ENCODE measurements around the gene CNOT10.

DNA sequence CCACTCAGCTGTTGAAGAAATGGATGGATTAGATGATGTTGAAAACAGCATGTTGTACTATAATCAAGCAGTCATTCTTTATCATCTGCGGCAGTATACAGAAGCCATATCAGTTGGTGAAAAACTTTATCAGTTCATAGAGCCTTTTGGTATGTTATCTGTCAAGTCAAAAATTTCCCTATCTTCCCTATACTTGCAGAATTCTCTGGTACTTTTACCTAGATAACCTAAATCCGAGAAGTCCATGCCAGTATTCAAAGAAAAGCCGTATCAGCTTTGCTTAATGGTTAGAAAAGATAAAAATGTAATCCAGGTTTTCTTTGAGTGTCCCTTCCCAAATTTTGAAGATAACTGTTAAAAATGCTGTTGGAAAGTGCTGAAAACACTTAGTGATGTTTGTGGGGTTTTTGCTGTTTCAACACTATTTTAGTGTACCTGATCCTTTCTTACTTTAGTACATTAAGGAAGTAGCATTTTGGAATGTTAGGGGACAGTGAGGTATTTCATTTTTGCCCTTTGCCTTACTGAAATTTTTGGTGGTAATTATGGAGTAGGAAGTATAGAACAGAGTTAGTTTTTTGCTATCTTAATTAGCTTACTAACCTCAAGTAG, 23.8 kb downstream of the CNOT10 start:
- TF ChIP-seq, protein P1, sequence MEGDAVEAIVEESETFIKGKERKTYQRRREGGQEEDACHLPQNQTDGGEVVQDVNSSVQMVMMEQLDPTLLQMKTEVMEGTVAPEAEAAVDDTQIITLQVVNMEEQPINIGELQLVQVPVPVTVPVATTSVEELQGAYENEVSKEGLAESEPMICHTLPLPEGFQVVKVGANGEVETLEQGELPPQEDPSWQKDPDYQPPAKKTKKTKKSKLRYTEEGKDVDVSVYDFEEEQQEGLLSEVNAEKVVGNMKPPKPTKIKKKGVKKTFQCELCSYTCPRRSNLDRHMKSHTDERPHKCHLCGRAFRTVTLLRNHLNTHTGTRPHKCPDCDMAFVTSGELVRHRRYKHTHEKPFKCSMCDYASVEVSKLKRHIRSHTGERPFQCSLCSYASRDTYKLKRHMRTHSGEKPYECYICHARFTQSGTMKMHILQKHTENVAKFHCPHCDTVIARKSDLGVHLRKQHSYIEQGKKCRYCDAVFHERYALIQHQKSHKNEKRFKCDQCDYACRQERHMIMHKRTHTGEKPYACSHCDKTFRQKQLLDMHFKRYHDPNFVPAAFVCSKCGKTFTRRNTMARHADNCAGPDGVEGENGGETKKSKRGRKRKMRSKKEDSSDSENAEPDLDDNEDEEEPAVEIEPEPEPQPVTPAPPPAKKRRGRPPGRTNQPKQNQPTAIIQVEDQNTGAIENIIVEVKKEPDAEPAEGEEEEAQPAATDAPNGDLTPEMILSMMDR (IDR thresholded peaks at IDR 0.05; ENCODE audit: low read length), result no peak
- TF ChIP-seq EZH2 (IDR thresholded peaks at IDR 0.05; ENCODE audit: borderline replicate concordance, low read length), result no peak

Measured in OCI-LY1 (cell line).